A549 (cell line): Measurements from ENCODE around the gene ZNF135. TPM values are rescaled to one million over a fixed set of nuclear protein-coding genes. Genes with fewer than 3 reads are reported as not detected.

Source experiments
- ATAC-seq, 2 experiments: fragments of 200-7000 bp in 1 of 2; fragments of >200 bp in 1 of 2; cut with Nextera tagmentation in 1 of 2; cut with Tn5 transposase in 1 of 2; 3 replicates each; pipeline versions ENCODE4 v1.8.0 to v1.9.1; 2018 to 2020; ENCODE audit warnings: mild to moderate bottlenecking in 1 of 2, moderate library complexity in 1 of 2
- CTCF ChIA-PET: fragments of 300-600 bp; sonication (Branson Sonifier 250); formaldehyde crosslinking; extraction: SDS; loops from one replicate; lab custom pipeline; 2021; ENCODE audit warnings: antibody characterized with exemption, inconsistent platforms; lab: Yijun Ruan, JAX
- POLR2A ChIA-PET: fragments of 350-600 bp; formaldehyde crosslinking; extraction: SDS; loops from one replicate; lab custom pipeline; 2021; ENCODE audit warnings: antibody characterized with exemption, inconsistent platforms; lab: Yijun Ruan, JAX
- DNase-seq, 2 experiments: peaks; one replicate each; pipeline versions ENCODE4 v3.0.0 to v3.0.0-alpha.2; 2011 to 2016; ENCODE audit warnings: low read depth in 1 of 2, low spot score in 1 of 2
- FAIRE-seq: peaks from 2 replicates; lab custom pipeline; 2011; peaks lifted over from hg19 to GRCh38; lab: Jason Lieb, UNC
- H3K27ac ChIP-seq, 2 experiments: fragments of >200 bp; sonication (Bioruptor Twin); formaldehyde crosslinking; 3 replicates each; pipeline ENCODE4 v1.5.1; 2016 to 2017
- H3K4me1 ChIP-seq: fragments of >200 bp; sonication (Bioruptor Twin); formaldehyde crosslinking; 3 replicates; pipeline ENCODE4 v1.6.1; 2016
- H3K4me2 ChIP-seq: fragments of >200 bp; sonication (Bioruptor Twin); formaldehyde crosslinking; 3 replicates; pipeline ENCODE4 v1.6.1; 2016
- H3K4me3 ChIP-seq: fragments of >200 bp; sonication (Bioruptor Twin); formaldehyde crosslinking; 3 replicates; pipeline ENCODE4 v1.5.1; 2016
- H3K9me3 ChIP-seq: fragments of >200 bp; sonication (Bioruptor Twin); formaldehyde crosslinking; 3 replicates; pipeline ENCODE4 v1.6.1; 2016
- BHLHE40 ChIP-seq: IDR thresholded peaks from 2 replicates; pipeline ENCODE4 v1.6.1; 2012; ENCODE audit warnings: low read depth, low read length, inconsistent platforms
- CBX8 ChIP-seq: fragments of 200-600 bp; sonication (generic); IDR thresholded peaks from 2 replicates; pipeline ENCODE4 v1.6.1; 2016
- CTCF ChIP-seq: fragments of >200 bp; sonication (Bioruptor Twin); formaldehyde crosslinking; IDR thresholded peaks from 3 replicates; pipeline ENCODE4 v1.5.1; 2016
- E2F6 ChIP-seq: IDR thresholded peaks from 2 replicates; pipeline ENCODE4 v1.6.1; 2012; ENCODE audit warnings: low read depth, borderline replicate concordance
- EHF ChIP-seq: fragments of 250-450 bp; sonication (Bioruptor Pico); IDR thresholded peaks from 2 replicates; pipeline ENCODE4 v1.5.0; 2020; ENCODE audit warnings: mild to moderate bottlenecking
- ESRRA ChIP-seq: fragments of 150-350 bp; IDR thresholded peaks from 2 replicates; pipeline ENCODE4 v1.6.1; 2014; ENCODE audit warnings: mild to moderate bottlenecking, low read length, borderline replicate concordance
- FOSB ChIP-seq: fragments of 250-450 bp; sonication (Bioruptor Pico); IDR thresholded peaks from 2 replicates; pipeline ENCODE4 v1.5.0; 2020; ENCODE audit warnings: mild to moderate bottlenecking, moderate library complexity
- GATA3 ChIP-seq: IDR thresholded peaks from 2 replicates; pipeline ENCODE4 v1.6.1; 2012; ENCODE audit warnings: borderline replicate concordance
- HES2 ChIP-seq: fragments of >200 bp; sonication (Bioruptor Twin); formaldehyde crosslinking; IDR thresholded peaks from 2 replicates; pipeline ENCODE4 v1.6.1; 2016
- HOXA7 ChIP-seq: fragments of 250-450 bp; sonication (Bioruptor Pico); IDR thresholded peaks from 2 replicates; pipeline ENCODE4 v1.5.0; 2020; ENCODE audit warnings: mild to moderate bottlenecking, moderate library complexity
- JUNB ChIP-seq: fragments of >200 bp; sonication (Bioruptor Twin); formaldehyde crosslinking; IDR thresholded peaks from 2 replicates; pipeline ENCODE4 v1.6.1; 2016
- KDM1A ChIP-seq: fragments of 200-600 bp; sonication (generic); IDR thresholded peaks from 2 replicates; pipeline ENCODE4 v1.6.1; 2016; ENCODE audit warnings: low read depth, mild to moderate bottlenecking
- KDM5A ChIP-seq: fragments of 200-600 bp; sonication (generic); IDR thresholded peaks from 2 replicates; pipeline ENCODE4 v1.6.1; 2016; ENCODE audit warnings: antibody characterized with exemption, mild to moderate bottlenecking
- MAFK ChIP-seq: fragments of 450-650 bp; IDR thresholded peaks from 2 replicates; pipeline ENCODE4 v1.6.1; 2014; ENCODE audit not compliant: partially characterized antibody
- MAX ChIP-seq: IDR thresholded peaks from 2 replicates; pipeline ENCODE4 v1.6.1; 2012
- POLR2A ChIP-seq: IDR thresholded peaks from 2 replicates; pipeline ENCODE4 v1.6.1; 2012; ENCODE audit warnings: mild to moderate bottlenecking, low read length
- POLR2AphosphoS2 ChIP-seq: conservative IDR thresholded peaks from 2 replicates; pipeline ENCODE4 v1.6.1; 2012; ENCODE audit warnings: low read length, improper control_type of control experiment, inconsistent platforms
- REST ChIP-seq: fragments of 200-600 bp; sonication (generic); IDR thresholded peaks from 2 replicates; pipeline ENCODE4 v1.6.1; 2016; ENCODE audit warnings: antibody characterized with exemption, mild to moderate bottlenecking, moderate library complexity
- ZC3H11A ChIP-seq: fragments of 450-650 bp; IDR thresholded peaks from 2 replicates; pipeline ENCODE4 v1.6.1; 2014; ENCODE audit warnings: antibody characterized with exemption, mild to moderate bottlenecking
- ZNF302 ChIP-seq: fragments of 250-450 bp; sonication (Bioruptor Pico); IDR thresholded peaks from 2 replicates; pipeline ENCODE4 v1.9.0; 2021; ENCODE audit warnings: inconsistent platforms, mild to moderate bottlenecking, moderate library complexity
- ZSCAN20 ChIP-seq: fragments of 250-450 bp; sonication (Bioruptor Pico); IDR thresholded peaks from 2 replicates; pipeline ENCODE4 v1.8.0; 2022; ENCODE audit warnings: mild to moderate bottlenecking, moderate library complexity
- WGBS: methylation state at CpG from one replicate; pipeline ENCODE4 v1.1.6; 2017; ENCODE audit errors: missing lambda C conversion rate; 5-methylcytosine and 5-hydroxymethylcytosine counted together
- polyA plus RNA-seq, 4 experiments: library from polyadenylated mRNA; depleted of rRNA in 3 of 4; stranded (reverse); fragments of >200 nt; fragmentation: RNase III in 1 of 4; extraction: RNeasy Plus Mini Kit Qiagen cat#74134 plus additional on column Dnase treatment in 1 of 4; gene quantifications; 2 replicates in 3 of 4; 3 replicates in 1 of 4; pipeline ENCODE4 v1.2.3, GENCODE V29; 2011 to 2017

ZNF135 gene
- polyA plus RNA-seq, 2 of the 4 experiments (the other 2 are of a cell fraction), result not detected

- ChIA-PET POLR2A (no interaction called here), CTCF (no interaction called here)
- TF ChIP-seq ESRRA (no peak), REST (no peak), ZNF302 (CRISPR knock-in tag) (no peak), KDM1A (no peak), MAX (no peak), HES2 (no peak), JUNB (no peak), GATA3 (no peak), MAFK (no peak), E2F6 (no peak), KDM5A (no peak), EHF (no peak), ZC3H11A (no peak), BHLHE40 (no peak), POLR2A (no peak)
- WGBS, result 74% methylated on average over 55 of the region's 69 CpGs
- H3K4me2 ChIP-seq, result no peak overlapping the region
- ATAC-seq (no peak), FAIRE-seq (no peak), DNase-seq (no peak)
- no peak overlapping the region for H3K27ac ChIP-seq
- no peak overlapping the region for H3K4me3 ChIP-seq
- H3K4me1 ChIP-seq, result no peaks in the 10 kb centered on the region
- H3K9me3 ChIP-seq, result peaks cover 83% of the 10 kb centered on the region
Observed at GRCh38 chr19:58084596-58085347, 25.7 kb downstream of the ZNF135 start.

- no peak for DNase-seq
- H3K27ac ChIP-seq, result no peak overlapping the region
- no peak for ATAC-seq
- no peaks in the 10 kb centered on the region for H3K4me1 ChIP-seq
- H3K4me2 ChIP-seq, result no peak overlapping the region
- 64% methylated on average over 29 of the region's 29 CpGs for WGBS
- H3K4me3 ChIP-seq, result no peak overlapping the region
- TF ChIP-seq ZSCAN20 (CRISPR knock-in tag), result no peak
- TF ChIP-seq HOXA7 (CRISPR knock-in tag), result no peak
- no peak for TF ChIP-seq JUNB
- TF ChIP-seq CTCF, result no peak
- no peak for TF ChIP-seq ZC3H11A
- TF ChIP-seq POLR2AphosphoS2, result no peak
- TF ChIP-seq CBX8, result no peak
- no peak for TF ChIP-seq FOSB (CRISPR knock-in tag)
- CTCF ChIA-PET, result no interaction called here
- POLR2A ChIA-PET, result no interaction called here
- FAIRE-seq, result no peak
- peaks cover 84% of the 10 kb centered on the region for H3K9me3 ChIP-seq
Observed at GRCh38 chr19:58085348-58085875, 26.3 kb downstream of the ZNF135 start.
